Activated CD8-positive, alpha-beta memory T cell treated with anti-CD3 and anti-CD28 coated beads, Interleukin-2, amount 10 ng/mL, durations not matched to agents 7 days and 5 days (primary cell): ENCODE measurements around the gene TMED6. TPM values are rescaled to one million over a fixed set of nuclear protein-coding genes. Genes with fewer than 3 reads are reported as not detected.

Source experiments
- ATAC-seq: fragments of 150-1000 bp; cut with Tn5 transposase; one replicate; pipeline ENCODE4 v1.10.0; 2021; ENCODE audit warnings: moderate library complexity
- CTCF ChIA-PET: fragments of 350-600 bp; sonication (Branson Sonifier 250); formaldehyde crosslinking; loops from one replicate; lab custom pipeline; 2021; ENCODE audit warnings: antibody characterized with exemption; lab: Charles Lee
- DNase-seq: peaks from one replicate; pipeline ENCODE4 v3.0.0-alpha.2; 2020
- H3K27ac Mint-ChIP-seq: one replicate; pipeline ENCODE4 v1.8.0; 2021; ENCODE audit warnings: mild to moderate bottlenecking, mixed read lengths
- H3K27me3 Mint-ChIP-seq: one replicate; pipeline ENCODE4 v1.8.0; 2021; ENCODE audit warnings: mixed read lengths
- H3K36me3 Mint-ChIP-seq: one replicate; pipeline ENCODE4 v1.8.0; 2021; ENCODE audit warnings: mild to moderate bottlenecking, mixed read lengths
- H3K4me1 Mint-ChIP-seq: one replicate; pipeline ENCODE4 v1.8.0; 2021; ENCODE audit warnings: mixed read lengths
- H3K4me3 Mint-ChIP-seq: one replicate; pipeline ENCODE4 v1.8.0; 2021; ENCODE audit warnings: mild to moderate bottlenecking, moderate library complexity, mixed read lengths
- H3K9me3 Mint-ChIP-seq: one replicate; pipeline ENCODE4 v1.8.0; 2022; ENCODE audit warnings: low read depth, mixed read lengths
- total RNA-seq, 2 experiments: library from RNA; stranded (reverse); gene quantifications; one replicate each; pipeline ENCODE4 v1.2.3, GENCODE V29; 2021

Gene TMED6
- total RNA-seq, 2 experiments from 2014 or later: 1.5 TPM

GRCh38 chr16:69316595-69317034 is 35.0 kb downstream of the TMED6 start:
- H3K4me3 Mint-ChIP-seq: no peak overlapping the region
- H3K9me3 Mint-ChIP-seq: no peaks in the 10 kb centered on the region
- no peaks in the 10 kb centered on the region for H3K27me3 Mint-ChIP-seq
- H3K36me3 Mint-ChIP-seq: peaks cover 46% of the 10 kb centered on the region
- no peak for DNase-seq
- ATAC-seq: no peak
- peaks cover 15% of the 10 kb centered on the region for H3K4me1 Mint-ChIP-seq
- CTCF ChIA-PET: interaction anchor here (0.8 kb wide), 1 partner anchor 14 kb away, joined by 3 read pairs; the partner anchor contains the start of gene PDF
- no peak overlapping the region for H3K27ac Mint-ChIP-seq

DNA sequence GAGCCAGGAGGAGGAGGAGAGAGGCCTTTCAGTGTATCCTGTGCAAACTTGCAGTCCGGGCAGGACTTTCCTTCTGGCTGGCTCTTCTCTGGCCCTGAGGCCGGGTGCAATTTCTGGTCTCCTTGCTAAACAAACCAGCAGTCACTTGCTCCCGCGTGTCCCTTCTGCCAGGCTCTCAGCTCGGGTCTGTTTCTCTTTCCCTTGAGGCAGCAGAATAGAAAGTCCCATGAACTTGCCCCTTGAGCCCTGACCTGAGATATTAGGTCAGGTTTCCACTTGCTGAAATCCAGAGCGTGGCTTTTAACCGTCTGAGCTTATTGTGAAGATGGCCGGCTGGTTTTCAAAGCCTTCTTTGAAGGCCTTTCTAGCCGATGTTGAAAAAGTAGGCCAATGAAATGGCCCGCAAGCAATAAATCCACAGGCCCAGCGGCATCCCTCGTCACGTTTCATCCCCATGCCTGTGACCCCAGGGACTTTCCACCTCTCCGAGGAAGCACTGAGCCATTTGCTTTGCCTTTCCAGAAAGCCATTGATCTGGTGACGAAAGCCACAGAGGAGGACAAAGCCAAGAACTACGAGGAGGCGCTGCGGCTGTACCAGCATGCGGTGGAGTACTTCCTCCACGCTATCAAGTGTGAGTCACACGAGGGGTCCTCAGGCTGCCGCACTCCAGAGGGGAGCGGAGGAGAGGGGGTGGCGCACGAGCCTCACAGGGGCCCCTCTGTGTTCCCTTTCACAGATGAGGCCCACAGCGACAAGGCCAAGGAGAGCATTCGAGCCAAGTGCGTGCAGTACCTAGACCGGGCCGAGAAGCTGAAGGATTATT is 35.9 kb downstream of the TMED6 start:
- no peaks in the 10 kb centered on the region for H3K9me3 Mint-ChIP-seq
- CTCF ChIA-PET: no interaction called here
- H3K27ac Mint-ChIP-seq: no peak overlapping the region
- peaks cover 17% of the 10 kb centered on the region for H3K4me1 Mint-ChIP-seq
- peaks cover 38% of the 10 kb centered on the region for H3K36me3 Mint-ChIP-seq
- no peak overlapping the region for H3K4me3 Mint-ChIP-seq
- no peaks in the 10 kb centered on the region for H3K27me3 Mint-ChIP-seq
- no peak for DNase-seq
- no peak for ATAC-seq

DNA sequence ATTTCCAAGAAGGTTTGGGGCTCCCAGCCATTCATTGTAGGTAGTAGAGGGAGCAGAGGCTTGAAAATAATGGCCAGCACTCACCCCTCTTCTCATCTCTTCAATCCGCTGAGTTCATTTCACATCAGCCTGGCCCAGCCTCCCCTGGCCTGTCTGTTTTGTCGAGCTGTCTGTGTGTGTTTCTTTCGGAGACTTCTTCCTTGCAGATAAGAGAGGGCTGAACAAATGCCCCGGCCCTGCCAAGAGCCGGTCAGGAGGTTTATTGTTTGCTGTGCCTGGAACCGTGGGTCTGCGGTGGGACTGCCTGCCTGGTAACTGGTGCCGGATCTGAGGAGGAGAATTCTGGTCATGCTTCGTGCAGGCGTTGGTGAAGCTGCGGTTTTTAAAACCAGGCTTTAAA is 37.1 kb downstream of the TMED6 start:
- Mint-ChIP-seq H3K27me3 (no peaks in the 10 kb centered on the region), H3K27ac (no peak overlapping the region), H3K9me3 (no peaks in the 10 kb centered on the region), H3K36me3 (peaks cover 34% of the 10 kb centered on the region), H3K4me3 (no peak overlapping the region), H3K4me1 (peaks cover 22% of the 10 kb centered on the region)
- CTCF ChIA-PET: interaction anchor here (1.1 kb wide), 1 partner anchor 165 kb away, joined by 3 read pairs; no protein-coding TSS in a partner anchor
- DNase-seq (no peak), ATAC-seq (no peak)

DNA sequence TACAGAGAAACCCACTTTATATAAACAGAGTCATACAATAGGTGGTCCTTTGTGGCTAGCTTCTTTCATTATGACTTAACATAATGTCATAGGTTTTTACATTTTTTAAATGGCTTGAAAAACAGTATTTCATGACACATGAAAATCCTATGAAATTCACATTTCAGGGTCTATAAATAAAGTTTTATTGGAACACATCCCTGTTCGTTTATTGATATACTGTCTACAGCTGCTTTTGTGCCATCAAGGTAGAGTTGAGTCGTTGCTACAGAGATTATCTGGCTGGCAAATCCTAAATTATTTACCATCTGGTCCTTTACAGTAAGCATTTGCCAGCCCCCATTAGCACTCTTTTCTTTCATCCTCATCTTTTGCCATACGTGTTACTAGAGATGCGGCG is 38.1 kb downstream of the TMED6 start:
- DNase-seq (no peak), ATAC-seq (no peak)
- Mint-ChIP-seq H3K27ac (peak overlapping the region; percentile 49), H3K27me3 (no peaks in the 10 kb centered on the region), H3K9me3 (no peaks in the 10 kb centered on the region), H3K4me3 (peak overlapping the region; percentile 59), H3K36me3 (peaks cover 28% of the 10 kb centered on the region), H3K4me1 (peaks cover 22% of the 10 kb centered on the region)
- CTCF ChIA-PET: interaction anchor here (1.3 to 3.6 kb wide), 4 partner anchors 14 to 25 kb away, joined by 3 to 17 read pairs (median 4); partner anchors contain the start of gene PDF

- peaks cover 22% of the 10 kb centered on the region for H3K4me1 Mint-ChIP-seq
- peaks cover 23% of the 10 kb centered on the region for H3K36me3 Mint-ChIP-seq
These were observed 39.8 kb downstream of the TMED6 start for GRCh38 chr16:69311533-69312387.

DNA sequence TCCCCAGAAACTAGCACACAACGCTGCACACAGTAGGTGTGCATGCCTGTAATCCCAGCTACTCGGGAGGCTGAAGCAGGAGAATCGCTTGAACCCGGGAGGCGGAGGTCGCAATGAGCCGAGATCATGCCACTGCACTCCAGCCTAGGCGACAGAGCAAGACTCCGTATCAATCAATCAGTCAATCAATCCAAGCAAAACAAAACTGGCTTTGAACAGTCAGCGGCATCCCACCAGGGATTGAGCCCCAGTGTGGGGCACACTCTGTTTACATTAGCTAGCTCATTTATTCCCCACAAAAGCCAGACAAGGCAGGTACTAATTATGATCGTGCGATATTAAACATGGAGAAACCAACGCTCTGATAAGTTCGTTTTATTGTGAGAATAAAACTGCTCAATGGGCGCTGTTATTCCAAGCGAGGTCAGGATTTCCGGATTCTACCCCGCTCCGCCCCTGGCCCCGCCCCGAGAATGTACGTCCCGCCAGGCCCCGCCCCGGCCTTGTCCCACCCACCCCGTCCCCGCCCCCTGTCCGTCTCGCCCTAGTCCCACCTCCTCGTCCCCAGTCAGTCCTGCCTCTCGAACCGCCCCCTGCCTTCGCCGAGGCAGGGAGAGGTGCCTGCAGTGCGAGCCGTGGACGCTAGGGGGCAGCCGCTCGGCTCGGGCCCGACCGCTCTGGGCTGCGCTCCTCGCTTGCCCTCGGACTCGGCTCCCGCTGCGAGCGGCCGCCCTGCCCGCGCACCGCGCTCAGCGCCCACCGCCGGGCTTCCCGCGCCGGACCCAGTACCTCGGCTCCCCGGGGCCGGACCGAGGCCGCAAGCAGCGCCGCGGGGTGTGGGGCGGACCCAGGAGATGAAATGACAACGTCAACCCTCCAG is 40.7 kb downstream of the TMED6 start, which contains the start of gene VPS4A:
TSS of gene VPS4A (plus strand) at position 698 of the 880 bp plus-strand sequence. CDS start at position 860, 162 bp downstream.
- H3K9me3 Mint-ChIP-seq: no peaks in the 10 kb centered on the region
- peak within 1 kb of the TSS; percentile 92 for H3K27ac Mint-ChIP-seq
- peaks cover 22% of the 10 kb centered on the region for H3K4me1 Mint-ChIP-seq
- DNase-seq: peak; percentile 97
- no peaks in the 10 kb centered on the region for H3K27me3 Mint-ChIP-seq
- ATAC-seq: peak; percentile 95
- peak within 1 kb of the TSS; percentile 95 for H3K4me3 Mint-ChIP-seq
- H3K36me3 Mint-ChIP-seq: peaks cover 19% of the 10 kb centered on the region
- CTCF ChIA-PET: interaction anchor here (1.0 to 3.6 kb wide), 6 partner anchors 10 to 178 kb away, joined by 3 to 17 read pairs (median 5); partner anchors contain the start of genes COG8 and PDF

More at GRCh38 chr16:69311533-69312387, 39.8 kb downstream of the TMED6 start:
- Mint-ChIP-seq H3K9me3 (no peaks in the 10 kb centered on the region), H3K4me3 (peak overlapping the region; percentile 95), H3K27ac (peak overlapping the region; percentile 92), H3K27me3 (no peaks in the 10 kb centered on the region)
- ATAC-seq: peak; percentile 67
- DNase-seq: peak; percentile 63
- CTCF ChIA-PET: interaction anchor here (0.6 to 3.6 kb wide), 3 partner anchors 15 to 41 kb away, joined by 3 to 17 read pairs (median 4); partner anchors contain the start of gene PDF

GRCh38 chr16:69309316-69309715 is 42.3 kb downstream of the TMED6 start:
- Mint-ChIP-seq H3K4me1 (peaks cover 22% of the 10 kb centered on the region), H3K27ac (no peak overlapping the region), H3K27me3 (no peaks in the 10 kb centered on the region), H3K9me3 (no peaks in the 10 kb centered on the region), H3K4me3 (no peak overlapping the region), H3K36me3 (peaks cover 13% of the 10 kb centered on the region)
- CTCF ChIA-PET: interaction anchor here (1.4 kb wide), 1 partner anchor 159 kb away, joined by 5 read pairs; no protein-coding TSS in a partner anchor
- DNase-seq (no peak), ATAC-seq (no peak)

GRCh38 chr16:69307856-69308255 is 43.7 kb downstream of the TMED6 start:
- no peaks in the 10 kb centered on the region for H3K9me3 Mint-ChIP-seq
- CTCF ChIA-PET: no interaction called here
- ATAC-seq: no peak
- H3K4me1 Mint-ChIP-seq: peaks cover 13% of the 10 kb centered on the region
- H3K27ac Mint-ChIP-seq: no peak overlapping the region
- no peaks in the 10 kb centered on the region for H3K27me3 Mint-ChIP-seq
- no peak overlapping the region for H3K4me3 Mint-ChIP-seq
- H3K36me3 Mint-ChIP-seq: peaks cover 8% of the 10 kb centered on the region
- DNase-seq: no peak

DNA sequence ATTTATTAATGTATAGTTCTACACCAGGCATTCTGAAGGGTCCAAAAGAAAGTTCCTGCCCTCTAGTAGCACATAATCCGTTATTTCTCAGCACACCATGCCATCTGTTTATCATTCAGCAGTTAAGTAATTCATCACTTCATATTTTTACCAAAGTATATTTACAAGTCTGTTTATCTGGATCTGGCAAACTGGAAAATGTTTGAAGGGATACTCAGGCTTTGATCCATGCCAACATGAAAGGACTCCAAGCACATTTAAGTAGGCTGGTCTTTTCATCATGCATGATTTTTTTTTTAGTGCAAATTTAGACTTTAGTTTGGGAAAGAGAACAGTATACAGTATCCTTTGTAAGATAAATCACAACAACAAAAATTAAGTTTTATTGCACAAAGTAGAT is 44.5 kb downstream of the TMED6 start:
- CTCF ChIA-PET: no interaction called here
- H3K27me3 Mint-ChIP-seq: no peaks in the 10 kb centered on the region
- H3K36me3 Mint-ChIP-seq: peaks cover 5% of the 10 kb centered on the region
- no peak overlapping the region for H3K4me3 Mint-ChIP-seq
- ATAC-seq (no peak), DNase-seq (no peak)
- no peak overlapping the region for H3K27ac Mint-ChIP-seq
- H3K9me3 Mint-ChIP-seq: no peaks in the 10 kb centered on the region
- H3K4me1 Mint-ChIP-seq: peaks cover 10% of the 10 kb centered on the region

GRCh38 chr16:69306031-69306430 is 45.6 kb downstream of the TMED6 start:
- Mint-ChIP-seq H3K36me3 (peaks cover 2% of the 10 kb centered on the region), H3K27me3 (no peaks in the 10 kb centered on the region), H3K4me1 (peaks cover 7% of the 10 kb centered on the region), H3K9me3 (no peaks in the 10 kb centered on the region), H3K4me3 (no peak overlapping the region), H3K27ac (no peak overlapping the region)
- no peak for ATAC-seq
- CTCF ChIA-PET: interaction anchor here (1.5 kb wide), 1 partner anchor 181 kb away, joined by 3 read pairs; no protein-coding TSS in a partner anchor
- no peak for DNase-seq

DNA sequence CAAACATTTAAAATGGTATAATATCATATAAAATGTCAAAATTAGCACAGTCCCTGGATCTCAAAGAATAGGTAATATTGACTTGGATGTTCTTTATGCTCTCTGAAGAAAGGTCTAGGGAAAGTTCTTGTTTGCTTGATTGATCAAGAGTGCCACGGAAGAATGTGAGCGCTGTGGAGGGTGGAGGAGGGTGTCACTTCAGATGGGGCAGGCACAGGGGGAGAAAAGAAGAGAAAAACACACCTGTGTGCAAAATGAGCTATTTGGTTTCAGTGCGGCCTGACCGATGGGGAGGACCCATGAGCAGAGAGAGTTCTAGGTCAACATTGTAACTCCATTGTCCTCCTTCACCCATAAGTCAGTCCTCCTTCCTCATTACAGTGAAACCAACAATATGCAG is 49.3 kb downstream of the TMED6 start:
- no peak for DNase-seq
- no peaks in the 10 kb centered on the region for H3K27me3 Mint-ChIP-seq
- H3K4me3 Mint-ChIP-seq: no peak overlapping the region
- H3K36me3 Mint-ChIP-seq: peaks cover 8% of the 10 kb centered on the region
- ATAC-seq: no peak
- no peak overlapping the region for H3K27ac Mint-ChIP-seq
- no peaks in the 10 kb centered on the region for H3K9me3 Mint-ChIP-seq
- H3K4me1 Mint-ChIP-seq: no peaks in the 10 kb centered on the region
- CTCF ChIA-PET: interaction anchor here (0.7 to 1.7 kb wide), 2 partner anchors 8 to 104 kb away, joined by 3 to 6 read pairs; no protein-coding TSS in a partner anchor

- Mint-ChIP-seq H3K4me3 (no peak overlapping the region), H3K4me1 (no peaks in the 10 kb centered on the region), H3K27ac (no peak overlapping the region), H3K27me3 (no peaks in the 10 kb centered on the region), H3K9me3 (no peaks in the 10 kb centered on the region), H3K36me3 (peaks cover 8% of the 10 kb centered on the region)
- DNase-seq: no peak
- CTCF ChIA-PET: interaction anchor here (1.7 kb wide), 1 partner anchor 9 kb away, joined by 6 read pairs; no protein-coding TSS in a partner anchor
- ATAC-seq: no peak
These were observed 49.7 kb downstream of the TMED6 start for GRCh38 chr16:69301861-69302260.
